Stimulated activated CD8-positive, alpha-beta memory T cell treated with anti-CD3 and anti-CD28 coated beads, Interleukin-15, amount 100 ng/mL, for 24 hours (primary cell): ENCODE results near the gene VAMP5.
"Not testable (repeated sequence)": the region's sequence is repeated elsewhere in the genome, so short reads cannot be mapped to it uniquely, and the experiment has no call there.

Source experiments
- DNase-seq: peaks from one replicate; pipeline ENCODE4 v3.0.0-alpha.2; 2020; ENCODE audit warnings: low read depth

VAMP5 gene

GRCh38 chr2:85601771-85602475, 17.7 kb downstream of the VAMP5 start:
- DNase-seq = no peak

DNA sequence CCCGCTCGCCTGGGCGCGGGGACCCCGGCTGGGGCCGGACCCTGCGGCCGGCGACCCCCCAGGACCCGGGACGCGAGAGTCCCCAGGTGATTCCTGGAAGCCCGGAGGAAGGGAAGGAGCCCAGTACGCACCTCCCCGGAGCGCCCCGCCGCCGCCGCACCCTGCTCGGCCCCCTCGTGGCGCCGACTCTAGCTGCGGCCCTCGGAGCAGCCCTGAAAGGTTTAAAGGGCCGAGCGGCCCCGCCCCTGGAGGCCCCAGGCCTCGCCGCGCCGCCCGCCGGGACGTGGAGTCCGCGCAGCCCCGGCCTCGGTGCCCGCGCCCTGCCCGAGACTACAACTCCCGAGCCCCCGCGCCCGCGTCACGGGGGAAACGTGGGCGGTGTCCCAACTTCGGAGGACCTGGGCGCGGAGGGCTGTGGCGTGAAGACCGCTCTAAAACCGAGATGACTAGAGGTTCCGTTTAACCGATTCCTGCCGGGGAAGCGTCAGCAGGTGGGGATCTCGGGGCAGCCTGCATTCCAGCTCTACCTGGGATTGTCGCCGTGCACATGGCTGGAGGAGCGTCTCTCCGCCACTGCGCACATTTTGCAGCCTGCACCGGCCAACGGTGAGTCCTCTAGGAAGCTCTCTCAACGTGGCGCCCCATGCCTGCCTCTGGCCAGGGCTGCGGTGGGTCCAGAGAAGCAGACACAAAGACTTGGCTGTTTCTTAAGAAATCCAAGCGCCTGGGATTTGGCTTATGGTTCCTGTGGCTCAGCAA, 18.4 kb downstream of the VAMP5 start, which contains the start of gene TMEM150A:
TMEM150A (minus strand) TSS at position 223 of the 759 bp plus-strand sequence. CDS start 750 bp downstream, outside the sequence.
- peak; percentile 72 for DNase-seq

DNA sequence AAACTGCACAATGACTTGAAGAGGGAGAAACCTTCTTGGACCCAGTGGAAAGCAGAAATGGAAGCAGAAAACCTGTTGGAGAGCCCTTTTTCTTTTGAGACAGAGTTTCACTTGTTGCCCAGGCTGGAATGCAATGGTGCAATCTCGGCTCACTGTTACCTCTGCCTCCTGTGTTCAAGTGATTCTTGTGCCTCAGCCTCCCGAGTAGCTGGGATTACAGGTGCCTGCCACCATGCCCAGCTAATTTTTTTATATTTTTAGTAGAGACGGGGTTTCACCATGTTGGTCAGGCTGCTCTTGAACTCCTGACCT, 19.9 kb downstream of the VAMP5 start:
- DNase-seq = not testable (repeated sequence)

GRCh38 chr2:85604568-85605339, 20.5 kb downstream of the VAMP5 start:
- DNase-seq = no peak

DNA sequence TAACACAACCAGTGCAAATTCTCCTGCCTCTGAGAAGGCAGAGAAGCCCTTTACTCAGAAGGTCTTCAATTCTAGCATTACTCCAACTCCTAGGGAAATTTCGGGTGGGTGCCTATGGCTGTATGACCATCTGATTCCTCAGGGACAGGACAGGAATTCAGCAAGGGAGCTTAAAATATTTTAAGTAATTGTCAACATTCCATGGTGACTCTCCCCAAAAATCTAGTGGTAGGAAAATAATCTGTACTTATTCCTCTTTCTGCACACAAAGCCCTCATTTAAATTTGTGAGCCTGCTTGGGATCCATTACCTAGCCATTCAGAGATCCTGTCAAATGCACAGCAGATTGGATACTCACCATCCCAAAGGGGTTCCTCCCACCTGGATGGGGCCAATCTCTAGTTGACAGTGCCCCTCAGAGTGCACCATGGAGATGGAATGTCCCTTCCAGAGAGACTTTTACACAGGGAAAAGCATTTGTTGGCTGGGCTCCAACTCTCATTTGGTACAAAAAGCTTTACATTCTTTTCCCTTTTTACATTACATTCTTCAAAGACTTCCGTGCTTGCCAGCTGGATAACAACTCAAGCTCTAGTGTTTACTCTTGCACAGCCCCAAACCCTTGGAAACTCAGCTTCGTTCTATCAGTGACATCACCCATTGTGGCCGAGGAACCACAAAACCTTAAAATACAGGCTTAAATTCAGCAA, 21.3 kb downstream of the VAMP5 start:
- no peak for DNase-seq

DNA sequence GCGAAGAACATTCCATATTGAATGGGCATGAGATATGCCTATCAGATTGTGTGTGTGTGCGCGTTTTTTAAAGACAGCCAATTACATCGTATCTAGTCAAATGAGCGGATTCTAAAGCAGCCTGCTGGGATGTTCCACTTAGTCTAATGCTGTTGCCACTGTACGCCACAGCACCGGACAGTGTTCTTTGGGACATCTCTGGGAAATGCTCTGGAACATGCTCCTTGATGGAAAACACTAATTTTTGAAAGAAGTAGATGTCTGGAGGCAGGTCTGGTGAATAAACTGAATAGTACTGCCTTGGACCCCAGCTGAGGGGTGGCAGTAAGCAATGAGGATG, 21.9 kb downstream of the VAMP5 start:
- no peak for DNase-seq

GRCh38 chr2:85607268-85608215, 23.3 kb downstream of the VAMP5 start:
- no peak for DNase-seq

DNA sequence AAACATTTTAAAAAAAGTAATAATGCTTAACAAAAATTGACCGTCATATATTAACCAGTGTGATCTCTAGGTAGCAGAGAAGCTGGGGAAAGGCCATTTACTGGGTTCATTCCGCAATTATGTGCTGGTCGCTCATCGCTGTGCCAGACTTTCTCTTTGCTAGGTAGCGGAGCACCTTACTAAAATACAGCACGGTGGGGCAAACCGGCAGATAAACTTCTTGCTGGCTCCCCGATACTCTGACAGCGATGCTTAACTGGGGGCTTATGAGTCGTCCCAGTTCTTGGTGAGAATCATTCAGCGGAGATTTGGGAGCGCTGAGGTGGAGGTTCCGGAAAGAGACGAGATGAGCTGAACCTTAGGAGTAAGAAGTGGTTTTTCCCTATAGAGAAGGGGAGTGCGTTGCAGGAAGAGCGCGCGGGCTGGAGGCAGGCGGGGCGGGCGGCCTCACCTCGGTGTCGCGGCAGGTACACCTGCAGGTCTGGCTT, 27.0 kb downstream of the VAMP5 start:
- no peak for DNase-seq

- peak; percentile 74 for DNase-seq
These were observed 27.7 kb downstream of the VAMP5 start, which contains the start of gene C2orf68 for GRCh38 chr2:85611705-85612587. Gene C2orf68 (minus strand): TSS chr2:85612066. CDS start chr2:85611984, 82 bp downstream.

DNA sequence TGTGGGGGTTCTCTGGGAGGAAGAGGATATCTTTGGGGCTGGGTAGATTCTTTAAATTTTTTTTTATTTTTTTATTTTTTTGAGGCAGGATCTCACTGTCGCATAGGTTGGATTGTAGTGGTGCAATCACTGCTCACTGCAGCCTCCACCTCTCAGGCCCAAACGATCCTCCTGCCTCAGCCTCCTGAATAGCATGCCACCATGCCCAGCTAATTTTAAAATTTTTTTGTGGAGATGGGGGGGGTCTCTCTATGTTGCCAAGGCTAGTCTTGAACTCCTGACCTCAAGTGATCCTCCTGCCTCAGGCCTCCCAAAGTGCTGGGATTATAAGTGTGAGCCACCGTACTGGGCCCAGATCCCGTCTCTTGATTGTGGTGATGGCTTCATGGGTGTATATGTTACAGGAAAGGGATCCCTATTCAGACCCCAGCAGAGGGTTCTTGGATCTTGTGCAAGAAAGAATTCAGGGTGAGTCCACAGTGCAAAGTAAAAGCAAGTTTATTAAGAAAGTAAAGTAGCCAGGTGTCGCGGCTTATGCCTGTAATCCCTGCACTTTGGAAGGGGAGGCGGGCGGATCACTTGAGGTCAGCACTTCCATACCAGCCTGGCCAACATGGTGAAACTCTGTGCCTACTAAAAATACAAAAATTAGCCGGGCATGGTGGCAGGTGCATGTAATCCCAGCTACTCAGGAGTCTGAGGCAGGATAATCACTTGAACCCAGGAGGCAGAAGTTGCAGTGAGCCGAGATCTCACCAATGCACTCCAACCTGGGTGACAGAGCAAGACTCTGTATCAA, 29.7 kb downstream of the VAMP5 start:
- DNase-seq = no peak

- DNase-seq = not testable (repeated sequence)
These were observed 30.5 kb downstream of the VAMP5 start for GRCh38 chr2:85614757-85615156.

GRCh38 chr2:85615413-85615728, 31.1 kb downstream of the VAMP5 start:
- DNase-seq = no peak

GRCh38 chr2:85617723-85618122, 33.5 kb downstream of the VAMP5 start:
- DNase-seq = not testable (repeated sequence)

DNA sequence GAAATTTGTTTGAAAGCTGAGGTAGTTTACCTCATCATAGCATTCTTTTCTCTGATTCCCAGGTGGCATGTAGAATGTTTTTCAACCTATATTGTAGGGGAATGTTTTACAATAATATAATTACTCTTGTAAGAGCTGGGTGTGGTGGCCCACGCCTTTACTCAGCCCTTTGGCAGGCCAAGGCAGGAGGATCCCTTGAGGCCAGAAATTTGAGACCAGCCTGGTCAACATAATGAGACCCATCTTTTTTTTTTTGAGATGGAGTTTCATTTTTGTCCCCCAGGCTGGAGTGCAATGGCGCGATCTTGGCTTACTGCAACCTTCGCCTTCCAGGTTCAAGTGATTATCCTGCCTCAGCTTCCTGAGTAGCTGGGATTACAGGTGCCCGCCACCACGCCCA, 35.4 kb downstream of the VAMP5 start:
- no peak for DNase-seq

- DNase-seq = no peak
These were observed 37.1 kb downstream of the VAMP5 start for GRCh38 chr2:85621338-85621737.

GRCh38 chr2:85623991-85624390, 39.8 kb downstream of the VAMP5 start:
- no peak for DNase-seq

DNA sequence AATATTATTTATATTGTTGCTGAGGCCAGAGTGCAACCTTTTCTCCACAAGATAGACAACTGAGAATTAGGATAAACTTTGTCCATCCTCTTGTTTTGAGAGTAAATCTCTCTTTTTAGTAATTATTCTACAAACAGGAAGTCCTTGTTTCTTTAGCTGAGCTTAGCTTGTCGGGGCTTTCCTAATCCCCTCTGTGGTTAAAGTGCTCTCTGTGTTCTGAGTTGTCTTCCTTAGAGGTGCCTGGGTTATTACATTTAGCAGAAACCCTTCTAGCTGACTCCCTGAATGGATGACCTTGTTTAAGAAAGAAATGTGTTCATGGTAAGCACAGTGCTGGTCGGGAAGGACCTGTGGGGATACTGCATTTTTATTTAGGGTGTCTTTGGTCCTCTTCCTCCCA, 44.4 kb downstream of the VAMP5 start:
- DNase-seq = no peak

DNA sequence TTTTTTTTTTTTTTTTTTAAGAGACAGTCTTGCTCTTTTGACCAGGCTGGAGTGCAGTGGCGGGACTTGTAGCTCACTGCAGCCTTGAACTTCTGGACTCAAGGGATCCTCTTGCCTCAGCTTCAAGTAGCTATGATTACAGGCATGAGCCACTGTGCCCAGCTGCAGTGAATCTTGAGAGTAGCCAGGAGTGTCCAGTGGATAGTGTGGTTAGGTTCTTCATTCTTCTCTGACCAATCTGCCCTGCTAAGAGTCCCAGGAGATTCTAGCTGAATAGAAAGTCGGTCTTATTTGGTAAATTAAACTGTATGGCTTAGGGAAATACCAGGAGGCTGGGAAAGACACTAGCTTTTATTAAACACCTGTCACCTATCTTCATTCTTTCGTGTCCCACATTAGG, 47.1 kb downstream of the VAMP5 start:
- no peak for DNase-seq

- DNase-seq = no peak
These were observed 50.8 kb downstream of the VAMP5 start for GRCh38 chr2:85635011-85635410.
